GM19099 (cell line): ENCODE data around the gene EIF6.

Experiments
- POLR2A ChIP-seq: IDR thresholded peaks from 3 replicates; pipeline ENCODE4 v1.6.1; 2011; ENCODE audit warnings: low read depth; ENCODE audit not compliant: insufficient read length; ENCODE audit errors: extremely low read depth

The EIF6 gene

DNA sequence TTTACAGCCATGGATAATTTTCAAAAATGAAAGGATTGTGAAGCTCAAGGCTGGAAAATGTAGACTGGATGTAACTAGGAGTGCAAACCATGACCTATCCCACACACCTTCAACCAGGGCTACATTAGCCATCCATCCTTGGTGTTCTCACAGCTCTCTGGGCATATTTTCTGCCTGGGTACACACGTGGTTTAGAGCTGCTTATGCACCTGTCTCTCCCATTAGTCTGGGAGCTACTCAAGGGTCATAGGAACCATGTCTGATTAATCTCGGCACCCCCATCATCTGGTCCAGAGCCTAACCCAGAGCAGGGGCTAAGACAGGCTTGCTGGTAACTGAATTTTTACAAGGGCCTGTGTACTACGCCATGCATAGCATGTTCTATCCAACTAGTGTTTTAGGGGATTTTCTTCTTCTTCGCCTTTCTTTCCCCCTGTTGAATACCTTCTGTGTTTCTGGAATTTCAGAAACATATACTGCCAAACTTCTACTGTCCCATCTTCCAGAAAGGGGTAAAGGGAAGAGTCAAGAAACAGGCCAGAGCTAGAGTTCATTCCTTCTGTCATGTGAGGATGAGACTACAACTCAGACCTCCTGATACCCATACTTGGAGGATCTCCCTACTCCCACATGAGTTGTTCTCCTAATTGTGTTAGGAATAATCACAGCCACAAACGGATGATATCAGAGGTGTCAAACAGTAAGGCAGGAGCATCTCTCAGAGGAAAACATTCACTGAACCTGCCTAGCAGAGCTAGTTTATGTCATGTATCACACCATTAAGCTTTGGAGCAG lies 33.0 kb upstream of the EIF6 start:
- no peak for TF ChIP-seq POLR2A

DNA sequence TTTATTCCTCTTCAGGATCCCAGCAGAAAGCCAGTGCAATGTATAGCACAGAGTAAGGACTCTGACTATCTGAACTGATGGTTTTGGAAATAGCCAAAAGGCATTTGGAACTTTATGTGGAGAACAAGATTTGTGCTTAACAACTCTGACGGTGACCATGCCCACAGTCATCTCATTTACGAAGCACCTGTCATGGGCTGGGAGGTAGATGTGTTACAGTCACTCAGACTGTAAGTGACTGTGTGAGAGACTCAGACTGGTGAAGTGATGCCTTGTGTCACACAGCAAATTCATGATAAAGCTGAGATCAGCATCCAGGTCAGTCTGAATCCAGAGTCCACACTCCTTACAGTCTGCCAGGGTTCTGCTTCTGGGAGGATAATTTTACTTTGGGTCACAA lies 31.5 kb upstream of the EIF6 start:
- TF ChIP-seq POLR2A = no peak

DNA sequence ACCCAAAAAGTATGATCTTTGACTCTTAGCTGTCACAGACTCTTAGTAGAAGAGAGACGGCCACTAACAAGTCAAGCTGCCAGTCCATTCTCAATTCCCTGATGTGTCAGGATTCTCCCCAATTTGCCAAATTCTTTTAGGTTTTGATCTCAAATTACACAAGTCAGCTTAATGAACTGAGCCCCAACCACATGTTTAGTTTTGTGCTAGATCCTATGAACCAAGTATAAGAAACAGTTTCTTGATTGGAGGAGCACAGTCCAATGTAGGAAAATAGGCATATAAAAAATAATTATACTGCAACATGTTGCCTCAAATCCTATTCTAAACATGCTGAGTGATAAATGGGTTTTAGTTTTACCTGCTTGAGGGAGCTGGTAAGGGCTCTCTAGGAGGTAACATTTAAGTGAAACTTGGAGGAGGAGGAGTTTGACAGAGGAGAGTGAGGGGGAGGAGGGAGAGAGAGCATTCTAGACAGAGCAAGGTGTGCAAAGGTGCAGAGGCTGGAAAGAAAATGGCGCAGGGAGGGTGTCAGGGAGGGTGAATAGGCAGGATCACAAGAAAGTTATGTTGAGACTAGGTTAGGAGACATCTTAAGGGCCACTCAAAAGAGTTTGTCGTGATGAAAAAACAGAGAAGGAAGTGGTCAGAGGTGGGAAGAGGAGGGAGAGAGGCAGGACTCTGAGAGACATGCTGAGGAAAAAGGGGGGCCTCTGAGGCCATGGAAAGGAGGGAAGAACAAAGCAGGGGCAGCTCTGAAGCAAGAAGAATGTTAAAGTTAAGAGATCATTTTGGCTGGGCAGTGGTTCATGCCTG lies 30.5 kb upstream of the EIF6 start:
- TF ChIP-seq POLR2A = no peak

GRCh38 chr20:35312318-35312717 lies 27.7 kb upstream of the EIF6 start:
- no peak for TF ChIP-seq POLR2A

DNA sequence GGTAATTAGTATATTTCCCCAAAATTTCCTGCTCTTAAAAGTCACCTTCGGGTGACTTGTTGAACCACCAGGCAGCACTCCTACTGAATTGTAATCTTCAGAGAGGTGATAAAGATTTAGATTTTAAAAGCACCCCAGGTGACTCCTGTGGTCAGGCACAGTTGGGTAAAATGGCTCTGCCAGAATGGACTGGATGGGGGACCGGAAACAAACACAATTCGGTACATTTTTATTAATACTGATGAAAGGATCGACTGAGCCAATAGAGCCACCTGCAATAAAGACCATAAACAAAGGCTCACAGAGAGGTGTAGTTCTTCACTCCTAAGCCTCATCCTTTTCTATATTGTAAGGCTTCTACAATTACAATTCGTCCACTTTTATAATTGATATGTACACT lies 27.2 kb upstream of the EIF6 start:
- no peak for TF ChIP-seq POLR2A

GRCh38 chr20:35311409-35311808 lies 26.8 kb upstream of the EIF6 start:
- no peak for TF ChIP-seq POLR2A

DNA sequence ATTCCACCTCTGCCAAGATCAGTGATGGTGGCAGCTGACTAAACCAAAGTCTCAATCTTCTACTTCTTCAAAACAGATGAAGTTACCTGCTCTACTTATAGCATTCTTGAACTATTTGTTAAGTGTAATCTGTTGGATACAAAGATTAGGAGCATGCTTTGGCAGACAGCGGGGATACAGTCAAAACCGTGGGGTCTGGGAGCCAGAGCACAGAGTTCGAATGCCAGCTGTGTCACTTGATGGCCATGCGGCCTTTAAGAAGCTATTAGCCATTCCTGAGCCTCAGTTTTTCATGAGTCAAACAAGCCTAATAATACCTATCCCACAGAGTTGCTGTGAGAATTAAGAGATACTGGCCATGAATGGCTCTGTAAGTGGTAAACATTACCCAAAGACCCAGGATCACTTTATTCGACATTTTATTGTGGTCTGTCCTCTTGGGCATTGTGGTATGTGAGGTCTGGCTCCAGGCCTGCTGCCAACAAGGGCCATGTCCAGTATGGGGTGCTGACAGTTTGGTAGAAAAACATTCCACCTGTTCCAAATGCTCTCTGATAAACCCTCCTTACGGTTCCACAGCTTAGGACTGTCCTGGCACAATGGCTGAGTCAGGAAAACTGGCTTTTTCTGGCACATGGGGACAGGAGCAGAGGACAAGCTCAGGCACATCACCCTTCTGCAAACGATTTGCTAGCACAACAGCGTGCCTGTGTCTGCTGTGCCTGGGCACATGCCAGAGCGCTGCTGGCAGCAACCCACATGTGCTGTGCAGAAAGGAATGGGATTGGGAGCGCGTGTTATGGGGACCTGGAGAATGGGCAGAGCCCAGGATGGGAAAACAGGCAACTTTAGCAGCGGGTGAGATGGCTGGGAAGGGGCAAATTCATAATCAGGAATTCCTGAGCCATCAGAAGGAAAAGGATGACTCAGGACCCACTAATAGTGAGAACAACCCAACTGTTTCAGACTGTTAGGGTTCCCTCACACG lies 23.4 kb upstream of the EIF6 start:
- no peak for TF ChIP-seq POLR2A

- no peak for TF ChIP-seq POLR2A
Observed at GRCh38 chr20:35306931-35307517, 22.5 kb upstream of the EIF6 start.

- no peak for TF ChIP-seq POLR2A
Observed at GRCh38 chr20:35305682-35306556, 21.3 kb upstream of the EIF6 start.

DNA sequence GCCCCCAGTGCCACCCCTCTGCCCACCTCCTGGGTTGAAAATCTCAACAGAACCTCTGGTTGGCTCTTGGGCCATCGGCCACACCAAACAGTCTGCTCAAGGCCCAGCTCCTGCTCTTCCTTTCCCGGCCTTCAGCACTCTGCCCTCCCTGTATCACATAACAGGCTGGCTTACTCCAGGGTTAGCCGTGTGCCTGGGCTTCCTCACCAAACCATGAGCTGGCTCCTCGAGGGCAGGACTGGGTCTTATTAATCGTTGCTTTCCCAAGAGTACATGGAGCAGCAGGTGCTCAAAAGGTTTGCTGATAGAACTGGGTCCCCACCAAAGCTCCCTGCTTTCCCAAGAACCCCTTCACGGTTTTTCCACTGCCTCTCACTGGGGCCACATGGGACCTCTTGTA lies 20.4 kb upstream of the EIF6 start:
- TF ChIP-seq POLR2A = no peak

GRCh38 chr20:35303735-35304491 lies 19.3 kb upstream of the EIF6 start:
- TF ChIP-seq POLR2A = no peak

DNA sequence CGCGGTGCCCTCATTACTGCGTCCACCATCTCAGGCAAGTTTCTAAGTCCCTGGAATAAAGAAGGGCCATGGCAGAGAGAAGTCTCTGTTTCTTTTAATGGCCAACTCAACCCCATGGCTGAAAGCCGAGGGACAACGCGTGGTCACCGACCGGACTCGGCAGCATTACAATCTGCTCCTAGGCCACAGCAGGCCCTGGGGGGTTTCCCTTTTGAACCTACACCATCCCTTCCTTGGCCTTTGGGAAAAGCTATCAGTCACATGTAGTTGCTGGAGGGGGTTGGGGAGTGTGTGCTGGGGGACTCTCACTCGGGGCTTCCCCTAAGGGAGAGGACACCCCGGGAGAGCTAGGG lies 18.8 kb upstream of the EIF6 start:
- no peak for TF ChIP-seq POLR2A
